Cardiac fibroblast (primary cell): ENCODE measurements around the gene APOBR.
"Not testable (repeated sequence)": the region's sequence is repeated elsewhere in the genome, so short reads cannot be mapped to it uniquely, and the experiment has no call there.

ENCODE experiments used
- DNase-seq, 2 donors: peaks; one replicate each; pipeline versions ENCODE4 v3.0.0 to v3.0.0-alpha.2; 2010; ENCODE audit warnings: low read depth in 2 of 2
- H3K4me3 ChIP-seq, 2 donors: replicated peaks in 1 of 2; 1 replicate in 1 of 2; 2 replicates in 1 of 2; pipeline ENCODE4 v1.5.1; 2011; ENCODE audit warnings: low read depth in 2 of 2, low read length in 2 of 2, mild to moderate bottlenecking in 2 of 2, moderate library complexity in 1 of 2
- CTCF ChIP-seq: IDR thresholded peaks from one replicate; pipeline ENCODE4 v1.5.1; 2011; ENCODE audit warnings: low read depth, mild to moderate bottlenecking, low read length, inconsistent platforms

Gene APOBR

GRCh38 chr16:28538733-28539596 is 44.5 kb downstream of the APOBR start, which contains the start of gene NUPR1:
TSS of gene NUPR1 (minus strand) at chr16:28538974. CDS start at chr16:28538907, 67 bp downstream.
- DNase-seq: peak; percentile 98 to 99
- peak within 1 kb of the TSS; percentile 65 to 67 for H3K4me3 ChIP-seq

GRCh38 chr16:28540346-28540745 is 45.9 kb downstream of the APOBR start:
- TF ChIP-seq CTCF: no peak
- DNase-seq: no peak
- H3K4me3 ChIP-seq: no peak overlapping the region

More at GRCh38 chr16:28538733-28539596, 44.5 kb downstream of the APOBR start, which contains the start of gene NUPR1:
- no peak for TF ChIP-seq CTCF

GRCh38 chr16:28542646-28543045 is 48.2 kb downstream of the APOBR start:
- TF ChIP-seq CTCF: no peak
- DNase-seq: no peak
- no peak overlapping the region for H3K4me3 ChIP-seq

GRCh38 chr16:28543072-28543471 is 48.6 kb downstream of the APOBR start:
- H3K4me3 ChIP-seq: no peak overlapping the region

GRCh38 chr16:28544998-28545397 is 50.6 kb downstream of the APOBR start:
- no peak for TF ChIP-seq CTCF
- H3K4me3 ChIP-seq: no peak overlapping the region
- DNase-seq: no peak

More at GRCh38 chr16:28543072-28543471, 48.6 kb downstream of the APOBR start:
- TF ChIP-seq CTCF: no peak
- no peak for DNase-seq

- DNase-seq, H3K4me3 ChIP-seq: not testable (repeated sequence)
These were observed 51.5 kb downstream of the APOBR start for GRCh38 chr16:28545964-28546363.

- DNase-seq: no peak
- no peak overlapping the region for H3K4me3 ChIP-seq
- TF ChIP-seq CTCF: no peak
These were observed 52.2 kb downstream of the APOBR start for GRCh38 chr16:28546626-28547025.
